H9 (cell line): Measurements from ENCODE around the gene RFFL. TPM values are rescaled to one million over a fixed set of nuclear protein-coding genes. Genes with fewer than 3 reads are reported as not detected.
A peak's percentile ranks its signal among the peaks of the same experiment; 100 is the strongest.

Source experiments
- DNase-seq: peaks from one replicate; pipeline ENCODE4 v3.0.0-alpha.2; 2017
- H2AFZ ChIP-seq: one replicate; pipeline ENCODE4 v1.6.1; 2013; ENCODE audit warnings: mild to moderate bottlenecking, low read length, control low read depth, moderate library complexity
- H2AK5ac ChIP-seq: 2 replicates; pipeline ENCODE4 v1.6.1; 2013; ENCODE audit warnings: low read length, control low read depth, mixed read lengths; ENCODE audit not compliant: insufficient read length
- H2BK120ac ChIP-seq: one replicate; pipeline ENCODE4 v1.6.1; 2013; ENCODE audit warnings: low read depth, mild to moderate bottlenecking, low read length, control low read depth, inconsistent platforms; ENCODE audit not compliant: poor library complexity, severe bottlenecking
- H2BK12ac ChIP-seq: 2 replicates; pipeline ENCODE4 v1.6.1; 2013; ENCODE audit warnings: low read length, control low read depth, mixed read lengths, low read depth; ENCODE audit not compliant: insufficient read length
- H2BK15ac ChIP-seq: 2 replicates; pipeline ENCODE4 v1.6.1; 2013; ENCODE audit warnings: low read depth, low read length, control low read depth
- H2BK20ac ChIP-seq: one replicate; pipeline ENCODE4 v1.6.1; 2013; ENCODE audit warnings: low read depth, mild to moderate bottlenecking, low read length, control low read depth, inconsistent platforms; ENCODE audit not compliant: poor library complexity, severe bottlenecking
- H2BK5ac ChIP-seq: 2 replicates; pipeline ENCODE4 v1.6.1; 2013; ENCODE audit warnings: low read length, control low read depth, mixed read lengths; ENCODE audit not compliant: insufficient read length
- H3K14ac ChIP-seq: 2 replicates; pipeline ENCODE4 v1.6.1; 2013; ENCODE audit warnings: low read length, control low read depth; ENCODE audit not compliant: insufficient read depth
- H3K18ac ChIP-seq: 2 replicates; pipeline ENCODE4 v1.6.1; 2013; ENCODE audit warnings: low read depth, mild to moderate bottlenecking, mixed read lengths, low read length, control low read depth; ENCODE audit not compliant: insufficient read length
- H3K23ac ChIP-seq: 2 replicates; pipeline ENCODE4 v1.6.1; 2013; ENCODE audit warnings: low read length, control low read depth, mixed read lengths, low read depth; ENCODE audit not compliant: insufficient read length
- H3K23me2 ChIP-seq: 2 replicates; pipeline ENCODE4 v1.6.1; 2013; ENCODE audit warnings: low read depth, mild to moderate bottlenecking, mixed read lengths, low read length, control low read depth; ENCODE audit not compliant: insufficient read length, poor library complexity, severe bottlenecking
- H3K27ac ChIP-seq: 2 replicates; pipeline ENCODE4 v1.5.1; 2013; ENCODE audit warnings: low read length, control low read depth, mixed read lengths, low read depth; ENCODE audit not compliant: insufficient read length
- H3K27me3 ChIP-seq: 2 replicates; pipeline ENCODE4 v1.6.1; 2013; ENCODE audit warnings: low read length, control low read depth, inconsistent platforms; ENCODE audit not compliant: insufficient read depth
- H3K4ac ChIP-seq: 2 replicates; pipeline ENCODE4 v1.6.1; 2013; ENCODE audit warnings: low read depth, mild to moderate bottlenecking, control low read depth, inconsistent platforms, low read length, moderate library complexity
- H3K4me1 ChIP-seq: 2 replicates; pipeline ENCODE4 v1.6.1; 2013; ENCODE audit warnings: low read length, control low read depth, inconsistent platforms; ENCODE audit not compliant: insufficient read depth
- H3K4me2 ChIP-seq: 2 replicates; pipeline ENCODE4 v1.6.1; 2013; ENCODE audit warnings: low read length, control low read depth, mixed read lengths; ENCODE audit not compliant: insufficient read length, insufficient read depth
- H3K56ac ChIP-seq: 2 replicates; pipeline ENCODE4 v1.6.1; 2013; ENCODE audit warnings: low read depth, mild to moderate bottlenecking, mixed read lengths, low read length, control low read depth; ENCODE audit not compliant: insufficient read length
- H3K79me1 ChIP-seq: 2 replicates; pipeline ENCODE4 v1.6.1; 2013; ENCODE audit warnings: low read depth, mild to moderate bottlenecking, moderate library complexity, low read length, control low read depth, inconsistent platforms; ENCODE audit not compliant: insufficient read depth, poor library complexity, severe bottlenecking
- H3K79me2 ChIP-seq: 2 replicates; pipeline ENCODE4 v1.6.1; 2013; ENCODE audit warnings: low read length, control low read depth, inconsistent platforms; ENCODE audit not compliant: insufficient read depth
- H3K9ac ChIP-seq: 2 replicates; pipeline ENCODE4 v1.6.1; 2013; ENCODE audit warnings: low read length, control low read depth, mixed read lengths; ENCODE audit not compliant: insufficient read length; ENCODE audit errors: extremely low read depth
- H3K9me3 ChIP-seq: one replicate; pipeline ENCODE4 v1.6.1; 2013; ENCODE audit warnings: low read depth, low read length, inconsistent platforms; ENCODE audit not compliant: control insufficient read depth
- H3T11ph ChIP-seq: one replicate; pipeline ENCODE4 v1.6.1; 2013; ENCODE audit warnings: mild to moderate bottlenecking, low read length, control low read depth, inconsistent platforms
- H4K20me1 ChIP-seq: one replicate; pipeline ENCODE4 v1.6.1; 2013; ENCODE audit not compliant: control insufficient read depth, insufficient read length, insufficient read depth
- H4K5ac ChIP-seq: 2 replicates; pipeline ENCODE4 v1.6.1; 2013; ENCODE audit warnings: low read depth, mild to moderate bottlenecking, mixed read lengths, low read length, control low read depth; ENCODE audit not compliant: insufficient read length
- H4K8ac ChIP-seq: replicated peaks from 2 replicates; pipeline ENCODE4 v1.6.1; 2013; ENCODE audit warnings: low read length, control low read depth, mixed read lengths, low read depth; ENCODE audit not compliant: insufficient read length
- H4K91ac ChIP-seq: 2 replicates; pipeline ENCODE4 v1.6.1; 2013; ENCODE audit warnings: low read depth, mild to moderate bottlenecking, moderate library complexity, mixed read lengths, low read length, control low read depth; ENCODE audit not compliant: insufficient read length
- H3K27ac Mint-ChIP-seq, 3 experiments: 2 replicates in 2 of 3; 3 replicates in 1 of 3; pipeline ENCODE4 v1.8.0; 2020 to 2021; ENCODE audit warnings: mixed read lengths in 3 of 3, mild to moderate bottlenecking in 1 of 3, moderate library complexity in 1 of 3
- H3K27me3 Mint-ChIP-seq: 2 replicates; pipeline ENCODE4 v1.8.0; 2021; ENCODE audit warnings: low read depth, mild to moderate bottlenecking, moderate library complexity, mixed read lengths
- H3K36me3 Mint-ChIP-seq, 3 experiments: 2 replicates in 2 of 3; 3 replicates in 1 of 3; pipeline ENCODE4 v1.8.0; 2020 to 2021; ENCODE audit warnings: low read depth in 3 of 3, mixed read lengths in 3 of 3; ENCODE audit not compliant: insufficient read depth in 1 of 3
- H3K4me1 Mint-ChIP-seq, 2 experiments: 2 replicates each; pipeline ENCODE4 v1.8.0; 2020; ENCODE audit warnings: mixed read lengths in 2 of 2
- H3K4me3 Mint-ChIP-seq, 2 experiments: 2 replicates in 1 of 2; 3 replicates in 1 of 2; pipeline ENCODE4 v1.8.0; 2020 to 2021; ENCODE audit warnings: mild to moderate bottlenecking in 2 of 2, mixed read lengths in 2 of 2, moderate library complexity in 1 of 2
- H3K9me3 Mint-ChIP-seq, 2 experiments: 2 replicates in 1 of 2; 3 replicates in 1 of 2; pipeline ENCODE4 v1.8.0; 2020; ENCODE audit warnings: mild to moderate bottlenecking in 2 of 2, mixed read lengths in 2 of 2, moderate library complexity in 1 of 2
- CTCF ChIP-seq: fragments of 200-600 bp; sonication (generic); conservative IDR thresholded peaks from 3 replicates; pipeline ENCODE4 v1.8.0; 2021; ENCODE audit warnings: antibody characterized with exemption, mild to moderate bottlenecking
- WGBS: extraction: QIAGEN DNeasy Blood & Tissue Kit; methylation state at CpG from one replicate; pipeline ENCODE4 v1.1.7; 2013; ENCODE audit warnings: missing lambda C conversion rate, low lambda C conversion rate, mixed read lengths; ENCODE audit not compliant: insufficient read length; ENCODE audit errors: extremely low coverage; 5-methylcytosine and 5-hydroxymethylcytosine counted together
- total RNA-seq: library from RNA; stranded (reverse); gene quantifications from 2 replicates; pipeline ENCODE4 v1.2.1, GENCODE V29; 2021

The RFFL gene
- total RNA-seq, 1 experiment from 2014 or later, result 21.1 TPM

GRCh38 chr17:35088881-35089585 lies 25.5 kb upstream of the RFFL start:
- H3K27ac Mint-ChIP-seq, result peak overlapping the region in 1 of 3 experiments; percentile 85; a peak in 3 of 7 replicates
- Histone ChIP-seq H2AFZ (no peak overlapping the region), H3K27me3 (no peaks in the 10 kb centered on the region), H2BK12ac (no peak overlapping the region), H3K56ac (no peak overlapping the region), H2BK5ac (no peak overlapping the region), H3K4me2 (peak overlapping the region; percentile 87), H3K79me1 (no peaks in the 10 kb centered on the region), H3K79me2 (no peaks in the 10 kb centered on the region; the same call in 1 of the 2 replicates), H3K23ac (no peak overlapping the region), H4K91ac (no peak overlapping the region), H3K23me2 (peaks cover 15% of the 10 kb centered on the region), H4K5ac (no peak overlapping the region), H2BK120ac (no peak overlapping the region), H2BK15ac (no peak overlapping the region), H4K20me1 (no peaks in the 10 kb centered on the region), H3K4ac (no peak overlapping the region), H3K9me3 (no peaks in the 10 kb centered on the region), H3T11ph (no peak overlapping the region), H2BK20ac (no peak overlapping the region), H3K14ac (no peak overlapping the region), H3K4me1 (peaks cover 5% of the 10 kb centered on the region; the same call in 1 of the 2 replicates), H3K9ac (peak overlapping the region; percentile 66), H2AK5ac (no peak overlapping the region), H3K18ac (peak overlapping the region; percentile 9), H4K8ac (no peak overlapping the region), H3K27ac (no peak overlapping the region)
- no peaks in the 10 kb centered on the region; the same call in 1 of the 2 replicates for H3K27me3 Mint-ChIP-seq
- peaks cover 43% of the 10 kb centered on the region in 2 experiments for H3K4me1 Mint-ChIP-seq
- H3K36me3 Mint-ChIP-seq, result peaks cover 0 to 2% (median 0%) of the 10 kb centered on the region in 3 experiments; a peak in 1 of 7 replicates
- peak; percentile 93 for DNase-seq
- H3K9me3 Mint-ChIP-seq, result no peaks in the 10 kb centered on the region
- peak overlapping the region; percentile 81 to 92 for H3K4me3 Mint-ChIP-seq
- peak; percentile 77 for TF ChIP-seq CTCF
- WGBS, result no CpG with 5 or more reads among the region's 80 CpGs
